GM10248 (cell line): ENCODE data around the gene BNIPL.

Source experiments
- CTCF ChIA-PET: fragments of 300-600 bp; sonication (Branson Sonifier 250); formaldehyde crosslinking; extraction: SDS; loops from one replicate; lab custom pipeline; 2021; ENCODE audit warnings: antibody characterized with exemption; lab: Yijun Ruan, JAX
- POLR2A ChIA-PET: fragments of 350-650 bp; sonication (Branson Sonifier 250); formaldehyde crosslinking; extraction: SDS; loops from one replicate; lab custom pipeline; 2020; ENCODE audit warnings: antibody characterized with exemption; lab: Yijun Ruan, JAX
- DNase-seq: peaks from one replicate; pipeline ENCODE4 v3.0.0; 2012; ENCODE audit errors: extremely low spot score
- CTCF ChIP-seq: IDR thresholded peaks from 2 replicates; pipeline ENCODE4 v1.5.1; 2012; ENCODE audit warnings: mild to moderate bottlenecking, low read depth; ENCODE audit errors: extremely low read depth, missing control alignments, control extremely low read depth

BNIPL gene

GRCh38 chr1:151056149-151056548 lies 19.8 kb downstream of the BNIPL start:
- DNase-seq = no peak
- CTCF ChIA-PET = interaction anchor here (1.1 to 9.5 kb wide), 3 partner anchors 8 to 100 kb away, joined by 3 to 69 read pairs (median 10); partner anchors contain the start of genes C1orf56, GABPB2 and TNFAIP8L2
- TF ChIP-seq CTCF = no peak
- POLR2A ChIA-PET = no interaction called here

GRCh38 chr1:151058692-151059091 lies 22.3 kb downstream of the BNIPL start:
- POLR2A ChIA-PET = interaction anchor here (1.2 to 2.0 kb wide), 3 partner anchors 9 to 16 kb away, joined by 4 to 10 read pairs (median 4); partner anchors contain the start of gene C1orf56
- no peak for DNase-seq
- TF ChIP-seq CTCF = no peak
- CTCF ChIA-PET = interaction anchor here (0.9 to 9.5 kb wide), 12 partner anchors 10 to 97 kb away, joined by 3 to 69 read pairs (median 7); partner anchors contain the start of genes C1orf56, GABPB2, MINDY1 and TNFAIP8L2

GRCh38 chr1:151059109-151060006 lies 23.0 kb downstream of the BNIPL start, which contains the start of gene CDC42SE1:
CDC42SE1 (minus strand) TSS chr1:151059622; CDS start chr1:151055730, 3,892 bp downstream.
- CTCF ChIA-PET = interaction anchor here (0.9 to 9.5 kb wide), 13 partner anchors 9 to 97 kb away, joined by 3 to 69 read pairs (median 4); partner anchors contain the start of genes C1orf56, GABPB2, MINDY1 and TNFAIP8L2
- peak; percentile 75 for TF ChIP-seq CTCF
- POLR2A ChIA-PET = interaction anchor here (1.2 to 2.0 kb wide), 3 partner anchors 10 to 16 kb away, joined by 4 to 10 read pairs (median 4); partner anchors contain the start of gene C1orf56
- DNase-seq = peak; percentile 92

GRCh38 chr1:151060007-151060656 lies 23.7 kb downstream of the BNIPL start, which contains the start of gene MLLT11:
MLLT11 (plus strand) TSS chr1:151060397; CDS start chr1:151067225, 6,828 bp downstream.
- ChIA-PET POLR2A (no interaction called here), CTCF (interaction anchor here (1.0 to 9.5 kb wide), 12 partner anchors 8 to 96 kb away, joined by 3 to 69 read pairs (median 4); partner anchors contain the start of genes C1orf56, GABPB2, MINDY1 and TNFAIP8L2)
- no peak for TF ChIP-seq CTCF
- peak; percentile 37 for DNase-seq

GRCh38 chr1:151060657-151061421 lies 24.5 kb downstream of the BNIPL start:
- CTCF ChIA-PET = interaction anchor here (0.7 to 9.5 kb wide), 9 partner anchors 8 to 95 kb away, joined by 3 to 69 read pairs (median 4); partner anchors contain the start of genes C1orf56, GABPB2 and TNFAIP8L2
- TF ChIP-seq CTCF = no peak
- POLR2A ChIA-PET = no interaction called here

More at GRCh38 chr1:151060657-151061421, 24.5 kb downstream of the BNIPL start:
- DNase-seq = no peak
